GM10847 (cell line): ENCODE data around the gene NXNL1.

Source experiments
- POLR2A ChIP-seq: IDR thresholded peaks from 2 replicates; pipeline ENCODE4 v1.6.1; 2011; ENCODE audit not compliant: insufficient read length; ENCODE audit errors: extremely low read depth

NXNL1 gene

GRCh38 chr19:17419621-17420474, 40.9 kb downstream of the NXNL1 start, which contains the start of gene MVB12A:
Gene MVB12A (plus strand): TSS chr19:17420047. CDS start chr19:17420136, 89 bp downstream.
- peak; percentile 38 for TF ChIP-seq POLR2A

GRCh38 chr19:17419154-17419620, 41.5 kb downstream of the NXNL1 start:
- TF ChIP-seq POLR2A, result no peak

- TF ChIP-seq POLR2A, result no peak
Observed at GRCh38 chr19:17418710-17419109, 42.0 kb downstream of the NXNL1 start.

DNA sequence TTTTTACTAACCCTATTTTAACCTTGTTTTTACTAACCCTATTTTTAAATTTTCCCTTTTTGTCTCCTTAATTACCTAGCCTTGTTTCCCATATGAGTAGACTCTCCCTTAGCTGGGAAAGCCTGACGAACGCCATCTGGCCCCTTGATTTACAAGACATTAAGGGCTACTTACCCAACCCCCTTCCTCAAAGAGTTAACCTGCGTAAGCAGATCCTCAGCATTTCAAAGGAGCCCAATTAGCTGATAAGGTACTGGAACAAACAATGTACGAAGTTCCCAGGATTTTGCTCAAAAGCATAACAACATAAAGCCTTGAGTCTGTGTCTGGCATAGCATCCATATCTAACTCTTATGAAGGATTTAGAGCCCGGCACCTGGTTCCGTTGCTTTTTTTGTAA, 45.6 kb downstream of the NXNL1 start:
- no peak for TF ChIP-seq POLR2A

GRCh38 chr19:17414097-17414496, 46.6 kb downstream of the NXNL1 start:
- no peak for TF ChIP-seq POLR2A

DNA sequence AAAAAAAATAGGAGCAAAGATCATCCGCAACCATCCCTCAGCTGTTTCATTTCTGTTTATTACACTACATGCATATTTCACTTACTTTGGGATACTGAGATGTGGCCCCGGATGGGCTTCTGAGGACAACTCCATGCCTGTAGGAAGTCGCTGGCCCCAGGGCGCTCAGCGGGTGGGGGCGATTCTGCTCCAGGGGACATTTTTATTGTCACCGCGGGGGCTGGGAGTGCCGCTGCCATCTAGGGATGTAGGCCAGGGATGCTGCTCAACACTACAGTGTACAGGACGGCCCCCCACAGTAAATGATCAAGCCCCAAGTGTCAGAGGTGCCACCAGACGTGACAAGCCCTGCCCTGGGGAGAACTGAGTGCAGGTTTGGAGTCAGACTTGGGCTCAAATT, 48.9 kb downstream of the NXNL1 start:
- no peak for TF ChIP-seq POLR2A

DNA sequence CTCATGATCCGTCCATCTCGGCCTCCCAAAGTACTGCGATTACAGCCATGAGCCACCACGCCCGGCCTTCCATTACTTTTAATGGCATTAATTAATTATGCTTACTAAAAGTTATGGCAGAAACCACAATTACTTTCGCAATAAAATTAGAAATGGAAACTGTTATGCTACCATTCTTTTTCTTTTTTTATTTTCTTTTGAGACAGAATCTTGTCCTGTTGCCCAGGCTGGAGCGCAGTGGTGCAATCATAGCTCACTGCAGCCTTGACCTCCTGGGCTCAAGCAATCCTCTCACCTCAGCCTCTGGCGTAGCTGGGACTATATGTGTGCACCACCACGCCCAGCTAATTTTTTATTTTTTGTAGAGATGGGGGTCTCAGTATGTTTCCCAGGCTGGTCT, 50.7 kb downstream of the NXNL1 start:
- no peak for TF ChIP-seq POLR2A

DNA sequence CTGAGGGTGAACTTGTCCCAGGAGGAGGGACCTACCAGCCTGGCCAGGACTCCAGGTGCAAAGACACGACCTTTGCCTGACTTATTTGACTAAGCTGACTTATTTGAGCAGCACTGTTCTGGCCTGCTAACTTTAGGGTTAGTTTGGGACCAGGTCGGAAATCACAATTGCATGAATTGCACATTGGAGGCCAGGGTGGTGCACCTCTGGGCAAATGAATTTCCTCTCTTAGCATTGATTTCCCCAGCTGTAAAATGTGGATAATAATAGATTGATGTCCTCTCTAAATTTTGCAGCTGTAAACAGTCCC, 53.9 kb downstream of the NXNL1 start:
- TF ChIP-seq POLR2A, result no peak

- TF ChIP-seq POLR2A, result peak; percentile 24
Observed at GRCh38 chr19:17406046-17406886, 54.5 kb downstream of the NXNL1 start.
